Ovary (tissue), 9 donors: ENCODE data around the gene RNF111. TPM values are rescaled to one million over a fixed set of nuclear protein-coding genes. Genes with fewer than 3 reads are reported as not detected.

Experiments
- DNase-seq, 5 donors: peaks; one replicate each; pipeline ENCODE4 v3.0.0-alpha.2; 2019 to 2020
- H3K27ac ChIP-seq, 2 donors: fragments of 200-600 bp; one replicate each; pipeline versions ENCODE4 v1.5.1 to v1.8.0; 2019 to 2022
- H3K27me3 ChIP-seq: fragments of 200-600 bp; one replicate; pipeline ENCODE4 v1.8.0; 2022
- H3K36me3 ChIP-seq: fragments of 200-600 bp; sonication (generic); one replicate; pipeline ENCODE4 v1.5.1; 2019
- H3K4me1 ChIP-seq: one replicate; pipeline ENCODE4 v1.8.1; 2013; ENCODE audit warnings: mild to moderate bottlenecking, moderate library complexity; ENCODE audit not compliant: insufficient read depth
- H3K4me3 ChIP-seq: fragments of 200-600 bp; sonication (generic); one replicate; pipeline ENCODE4 v1.5.1; 2017
- H3K9me3 ChIP-seq, 2 donors: fragments of 200-600 bp in 1 of 2; sonication (generic) in 1 of 2; one replicate each; pipeline versions ENCODE4 v1.5.1 to v1.8.1; 2013 to 2019; ENCODE audit warnings: mild to moderate bottlenecking in 1 of 2, moderate library complexity in 1 of 2
- EP300 ChIP-seq: sonication (generic); formaldehyde crosslinking; IDR thresholded peaks from one replicate; pipeline ENCODE4 v1.6.1; 2017; ENCODE audit warnings: antibody characterized with exemption
- POLR2A ChIP-seq: fragments of 450-650 bp; IDR thresholded peaks from one replicate; pipeline ENCODE4 v1.6.1; 2017; ENCODE audit warnings: antibody characterized with exemption, mild to moderate bottlenecking, moderate library complexity
- WGBS, 3 donors: extraction: QIAGEN DNeasy Blood & Tissue Kit in 1 of 3; methylation state at CpG; one replicate each; pipeline versions ENCODE4 v1.1.5 to v1.1.7; 2013 to 2017; 5-methylcytosine and 5-hydroxymethylcytosine counted together
- intact Hi-C, 4 donors: fragments of 100-400 bp; cut with DNase I; formaldehyde crosslinking; loops; one replicate each; pipeline versions ENCODE4 v1.11.0 to v1.15.1; 2022 to 2023
- polyA plus RNA-seq, 2 donors: library from polyadenylated mRNA; stranded (reverse); fragments of 200-250 nt in 1 of 2; fragments of 350-450 nt in 1 of 2; fragmentation: Illumina TruSeq in 1 of 2; extraction: RNeasy Lipid Tissue Mini Kit (QIAGEN cat#74804) in 1 of 2; gene quantifications; one replicate each; pipeline ENCODE4 v1.2.3, GENCODE V29; 2013 to 2014
- total RNA-seq, 7 donors: library from RNA; depleted of rRNA in 2 of 7; stranded (reverse); fragments of >200 nt in 2 of 7; fragmentation: NEBNext Ultra II Directional in 3 of 7; extraction: Animal tissue kit (Norgen Biotek cat#: 25700) in 3 of 7; gene quantifications; one replicate each; pipeline versions ENCODE4 v1.1.0 to v1.2.4, GENCODE V29; 2016 to 2023
- TF ChIP-seq, protein P1 (sequence below), 3 donors: fragments of 450-650 bp in 2 of 3; fragments of 200-600 bp in 1 of 3; IDR thresholded peaks; one replicate each; pipeline versions ENCODE4 v1.5.1 to v1.8.0; 2016 to 2022; ENCODE audit warnings: antibody characterized with exemption in 3 of 3, mild to moderate bottlenecking in 1 of 3
- donor health status: DM: no; HTN: no; CAD: no; lungs with moderate emphysema.
- donor health status: DM: no; HTN: no; CAD: no.
- donor health status: Bipolar disorder and iron deficiency.
- donor health status: DM: yes; HTN: yes; CAD: no.
- donor health status: DM: no; HTN: no; CAD: no.
- donor health status: DM: yes; HTN: yes; CAD: no.

The RNF111 gene
- total and polyA plus RNA-seq, 9 donors = 10.1 to 47.5 (median 29.3) TPM

DNA sequence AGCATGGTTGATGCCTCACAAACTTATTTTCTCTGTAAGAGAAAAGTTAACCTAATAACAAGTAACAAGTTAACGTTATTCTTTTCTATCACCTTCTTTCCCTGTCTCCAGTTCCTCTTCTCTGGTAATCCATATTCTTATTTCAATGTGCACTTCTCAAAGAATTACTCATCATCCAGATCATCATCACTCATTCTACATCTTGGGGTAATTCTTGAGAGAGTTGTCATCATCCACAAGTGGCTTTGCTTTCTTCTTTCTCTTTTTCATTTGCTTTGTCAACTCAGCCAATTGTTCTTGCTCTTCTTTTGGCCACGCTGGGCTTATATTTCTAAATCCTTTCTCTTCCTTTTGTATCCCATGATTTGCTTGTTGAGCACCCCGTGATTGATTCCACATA lies 20.8 kb upstream of the RNF111 start:
- intact Hi-C loops = no loop called here
- no peak overlapping the region for H3K4me3 ChIP-seq
- no peaks in the 10 kb centered on the region for H3K9me3 ChIP-seq
- H3K36me3 ChIP-seq = no peaks in the 10 kb centered on the region
- 82 to 87% (median 87%) methylated on average over 3 of the region's 3 CpGs for WGBS, 3 donors
- no peaks in the 10 kb centered on the region for H3K27me3 ChIP-seq
- no peak for TF ChIP-seq EP300
- H3K4me1 ChIP-seq = no peaks in the 10 kb centered on the region
- no peak overlapping the region for H3K27ac ChIP-seq
- DNase-seq = no peak

DNA sequence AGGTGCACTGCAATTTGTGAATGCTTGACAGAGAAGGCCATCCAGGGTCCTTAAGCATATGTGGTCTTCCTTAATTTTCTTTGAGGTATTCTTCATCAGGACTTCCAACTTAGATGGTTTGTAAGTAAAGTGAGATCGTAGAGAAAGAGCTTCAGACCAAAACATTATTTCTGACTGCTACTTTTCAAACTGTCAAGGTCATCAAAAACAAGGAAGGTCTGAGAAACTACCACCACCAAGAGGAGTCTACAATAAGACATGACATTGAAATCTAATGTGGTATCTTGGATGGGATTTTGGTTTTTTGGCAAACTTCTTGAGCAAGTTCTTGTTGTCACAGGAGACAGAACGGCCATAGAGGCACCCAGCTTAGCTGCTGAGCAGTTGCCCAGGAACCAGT lies 20.0 kb upstream of the RNF111 start:
- H3K27me3 ChIP-seq = no peaks in the 10 kb centered on the region
- no peak overlapping the region for H3K4me3 ChIP-seq
- no peaks in the 10 kb centered on the region for H3K36me3 ChIP-seq
- no peaks in the 10 kb centered on the region for H3K9me3 ChIP-seq
- intact Hi-C loops = no loop called here
- WGBS, 3 donors = 67 to 88% (median 80%) methylated on average over 2 of the region's 2 CpGs
- TF ChIP-seq EP300 = no peak
- no peak for TF ChIP-seq POLR2A
- TF ChIP-seq, protein P1, sequence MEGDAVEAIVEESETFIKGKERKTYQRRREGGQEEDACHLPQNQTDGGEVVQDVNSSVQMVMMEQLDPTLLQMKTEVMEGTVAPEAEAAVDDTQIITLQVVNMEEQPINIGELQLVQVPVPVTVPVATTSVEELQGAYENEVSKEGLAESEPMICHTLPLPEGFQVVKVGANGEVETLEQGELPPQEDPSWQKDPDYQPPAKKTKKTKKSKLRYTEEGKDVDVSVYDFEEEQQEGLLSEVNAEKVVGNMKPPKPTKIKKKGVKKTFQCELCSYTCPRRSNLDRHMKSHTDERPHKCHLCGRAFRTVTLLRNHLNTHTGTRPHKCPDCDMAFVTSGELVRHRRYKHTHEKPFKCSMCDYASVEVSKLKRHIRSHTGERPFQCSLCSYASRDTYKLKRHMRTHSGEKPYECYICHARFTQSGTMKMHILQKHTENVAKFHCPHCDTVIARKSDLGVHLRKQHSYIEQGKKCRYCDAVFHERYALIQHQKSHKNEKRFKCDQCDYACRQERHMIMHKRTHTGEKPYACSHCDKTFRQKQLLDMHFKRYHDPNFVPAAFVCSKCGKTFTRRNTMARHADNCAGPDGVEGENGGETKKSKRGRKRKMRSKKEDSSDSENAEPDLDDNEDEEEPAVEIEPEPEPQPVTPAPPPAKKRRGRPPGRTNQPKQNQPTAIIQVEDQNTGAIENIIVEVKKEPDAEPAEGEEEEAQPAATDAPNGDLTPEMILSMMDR (IDR thresholded peaks at IDR 0.05) = no peak
- H3K4me1 ChIP-seq = no peaks in the 10 kb centered on the region
- DNase-seq = no peak
- H3K27ac ChIP-seq = no peak overlapping the region

DNA sequence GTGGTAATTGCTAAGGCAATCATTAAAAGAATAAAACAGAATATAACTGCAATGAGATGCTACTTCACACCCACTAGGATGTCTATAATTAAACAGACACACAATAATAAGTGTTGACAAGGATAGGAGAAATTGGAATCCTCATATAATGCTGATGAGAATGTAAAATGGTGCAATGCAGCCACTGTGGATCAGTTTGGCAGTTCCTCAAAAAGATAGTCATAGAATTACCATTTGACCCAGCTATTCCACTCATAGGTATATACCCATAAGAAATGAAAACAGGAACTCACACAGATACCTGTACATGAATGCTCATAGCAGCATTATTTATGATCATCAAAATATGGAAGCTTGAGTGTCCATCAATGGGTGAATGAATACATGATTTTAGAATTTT lies 9.6 kb upstream of the RNF111 start:
- Histone ChIP-seq H3K27ac (no peak overlapping the region), H3K9me3 (no peaks in the 10 kb centered on the region), H3K27me3 (no peaks in the 10 kb centered on the region), H3K36me3 (no peaks in the 10 kb centered on the region), H3K4me3 (no peak overlapping the region), H3K4me1 (no peaks in the 10 kb centered on the region)
- TF ChIP-seq POLR2A (no peak), EP300 (no peak)
- TF ChIP-seq, protein P1 (IDR thresholded peaks at IDR 0.05) = no peak
- intact Hi-C loops = loop anchor here in 1 of 4 donors (5.0 kb wide), 1 partner anchor 519 kb away; no protein-coding TSS in a partner anchor
- DNase-seq = no peak

DNA sequence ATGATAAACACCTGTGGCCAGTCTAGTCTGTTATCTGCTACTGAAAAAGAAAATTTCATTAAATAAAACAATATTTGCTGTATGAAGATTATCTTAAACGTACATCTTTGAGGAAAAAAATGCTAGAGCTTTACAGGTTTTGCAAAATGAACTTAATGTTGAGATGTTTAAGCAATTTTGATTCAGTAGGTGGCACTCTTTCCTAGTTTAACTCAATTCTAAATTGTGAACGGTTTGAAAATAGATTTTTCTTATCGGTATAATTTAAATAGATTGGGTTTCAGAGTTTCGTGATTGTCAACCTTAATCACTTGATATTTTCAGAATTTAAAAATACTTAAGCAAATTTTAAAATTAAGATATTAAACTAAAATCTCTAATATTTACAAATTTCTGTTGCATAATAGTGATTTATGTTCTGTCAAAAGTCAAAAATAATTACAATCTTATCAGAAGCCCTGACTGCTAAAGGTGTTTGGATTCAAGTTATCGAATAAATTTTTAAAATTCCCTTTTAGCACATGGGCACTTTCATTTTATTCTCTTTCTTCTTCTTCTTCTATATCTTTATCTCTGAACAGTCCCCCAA lies 7.0 kb upstream of the RNF111 start:
- H3K27ac ChIP-seq = no peak overlapping the region
- no peaks in the 10 kb centered on the region for H3K27me3 ChIP-seq
- WGBS, 3 donors = 3 to 5% (median 3%) methylated on average over 5 of the region's 5 CpGs
- intact Hi-C loops = no loop called here
- H3K4me1 ChIP-seq = no peaks in the 10 kb centered on the region
- no peak overlapping the region for H3K4me3 ChIP-seq
- TF ChIP-seq EP300 = no peak
- TF ChIP-seq POLR2A = no peak
- TF ChIP-seq, protein P1 (IDR thresholded peaks at IDR 0.05) = peak in 1 of 3 donors; percentile 28
- DNase-seq = no peak
- no peaks in the 10 kb centered on the region for H3K36me3 ChIP-seq
- H3K9me3 ChIP-seq = no peaks in the 10 kb centered on the region

DNA sequence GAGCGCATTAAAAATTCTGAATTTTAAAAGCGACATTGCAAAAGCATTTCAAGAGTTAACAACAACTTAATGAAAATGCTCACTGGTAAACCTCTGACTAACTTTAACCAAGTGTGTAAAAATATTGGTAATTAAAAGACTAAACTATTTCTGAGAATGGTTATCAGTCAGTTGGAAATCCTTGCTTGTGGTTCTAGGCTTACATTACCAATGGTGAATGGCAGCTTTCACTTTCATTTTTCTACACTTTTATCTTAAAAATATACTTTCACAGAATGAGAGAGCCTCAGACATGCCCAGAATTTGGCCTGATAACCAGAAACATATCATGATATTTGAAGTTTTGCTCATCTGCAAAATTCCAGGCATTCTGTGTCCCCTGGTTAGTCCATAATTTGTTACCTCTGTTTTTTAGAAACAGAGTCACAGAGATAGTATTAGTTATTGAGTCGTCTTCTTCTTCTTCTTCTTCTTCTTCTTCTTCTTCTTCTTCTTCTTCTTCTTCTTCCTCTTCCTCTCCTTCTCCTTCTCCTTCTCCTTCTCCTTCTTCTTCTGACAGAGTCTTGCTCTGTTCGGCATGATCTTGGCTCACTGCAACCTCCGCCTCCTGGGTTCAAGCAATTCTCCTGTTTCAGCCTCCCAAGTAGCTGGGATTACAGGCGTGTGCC lies 5.5 kb upstream of the RNF111 start:
- intact Hi-C loops = no loop called here
- Histone ChIP-seq H3K4me3 (no peak overlapping the region), H3K9me3 (no peaks in the 10 kb centered on the region), H3K27ac (no peak overlapping the region), H3K27me3 (no peaks in the 10 kb centered on the region), H3K4me1 (no peaks in the 10 kb centered on the region), H3K36me3 (no peaks in the 10 kb centered on the region)
- no peak for TF ChIP-seq POLR2A
- TF ChIP-seq, protein P1 (IDR thresholded peaks at IDR 0.05) = no peak
- no peak for TF ChIP-seq EP300
- WGBS, 3 donors = 72 to 87% (median 84%) methylated on average over 6 of the region's 6 CpGs
- no peak for DNase-seq
